ENCODE data around the gene GPANK1. TPM values are rescaled to one million over a fixed set of nuclear protein-coding genes. Genes with fewer than 3 reads are reported as not detected.

The GPANK1 gene
- total RNA-seq, 1 donor from 2014 or later = 18.0 TPM

DNA sequence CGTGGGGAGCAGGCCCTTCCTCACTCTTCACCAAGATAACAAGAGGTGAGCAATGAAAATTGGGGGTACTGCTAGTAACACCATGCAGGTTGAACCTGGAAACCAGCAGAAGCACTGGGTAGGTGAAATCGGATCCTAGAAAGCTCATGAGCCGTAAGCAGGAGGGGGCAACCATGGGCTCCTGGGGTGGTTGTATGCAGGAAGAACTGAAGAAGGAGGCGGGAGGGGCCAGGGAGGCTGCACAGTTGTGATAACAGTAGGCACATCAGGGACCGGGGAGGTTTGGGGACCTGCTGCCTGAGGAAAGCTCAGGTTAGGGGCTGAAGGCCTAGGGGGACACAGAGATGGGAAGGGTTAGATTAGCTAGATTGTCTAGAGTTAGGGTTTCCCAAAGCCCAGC is 21.7 kb upstream of the GPANK1 start:
- TF ChIP-seq, protein P1, sequence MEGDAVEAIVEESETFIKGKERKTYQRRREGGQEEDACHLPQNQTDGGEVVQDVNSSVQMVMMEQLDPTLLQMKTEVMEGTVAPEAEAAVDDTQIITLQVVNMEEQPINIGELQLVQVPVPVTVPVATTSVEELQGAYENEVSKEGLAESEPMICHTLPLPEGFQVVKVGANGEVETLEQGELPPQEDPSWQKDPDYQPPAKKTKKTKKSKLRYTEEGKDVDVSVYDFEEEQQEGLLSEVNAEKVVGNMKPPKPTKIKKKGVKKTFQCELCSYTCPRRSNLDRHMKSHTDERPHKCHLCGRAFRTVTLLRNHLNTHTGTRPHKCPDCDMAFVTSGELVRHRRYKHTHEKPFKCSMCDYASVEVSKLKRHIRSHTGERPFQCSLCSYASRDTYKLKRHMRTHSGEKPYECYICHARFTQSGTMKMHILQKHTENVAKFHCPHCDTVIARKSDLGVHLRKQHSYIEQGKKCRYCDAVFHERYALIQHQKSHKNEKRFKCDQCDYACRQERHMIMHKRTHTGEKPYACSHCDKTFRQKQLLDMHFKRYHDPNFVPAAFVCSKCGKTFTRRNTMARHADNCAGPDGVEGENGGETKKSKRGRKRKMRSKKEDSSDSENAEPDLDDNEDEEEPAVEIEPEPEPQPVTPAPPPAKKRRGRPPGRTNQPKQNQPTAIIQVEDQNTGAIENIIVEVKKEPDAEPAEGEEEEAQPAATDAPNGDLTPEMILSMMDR (IDR thresholded peaks at IDR 0.05; ENCODE audit: unreplicated experiment) = no peak

DNA sequence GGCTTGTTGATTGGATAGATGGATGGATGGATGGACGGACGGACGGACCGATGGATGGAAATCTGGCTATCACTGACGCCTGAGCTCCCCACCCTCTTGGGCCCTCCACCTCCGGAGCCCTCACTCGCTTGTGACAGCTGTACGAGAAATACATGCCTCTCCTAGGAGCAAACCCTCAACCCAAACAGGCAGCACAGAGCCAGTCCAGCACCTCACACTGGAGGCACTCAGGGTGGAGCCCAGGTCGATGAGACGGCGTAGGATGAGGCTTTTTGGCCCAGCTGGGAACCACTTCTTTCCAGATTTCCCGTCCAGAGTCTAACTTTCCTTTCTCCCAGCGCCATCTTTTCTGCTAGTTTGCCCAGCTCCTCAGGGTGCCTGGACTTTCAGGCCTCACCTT is 18.8 kb upstream of the GPANK1 start:
- no peak for DNase-seq (ENCODE audit: low spot score, unreplicated experiment)
- TF ChIP-seq, protein P1 (IDR thresholded peaks at IDR 0.05; ENCODE audit: unreplicated experiment) = no peak
- Mint-ChIP-seq H3K4me3 (ENCODE audit: low read depth) (peak overlapping the region; percentile 83), H3K27ac (peak overlapping the region; percentile 92), H3K9me3 (ENCODE audit: low read depth) (no peaks in the 10 kb centered on the region), H3K4me1 (ENCODE audit: low read depth) (peaks cover 15% of the 10 kb centered on the region), H3K36me3 (ENCODE audit: insufficient read depth) (peaks cover 14% of the 10 kb centered on the region), H3K27me3 (no peaks in the 10 kb centered on the region)

More for the DNA sequence above, 21.7 kb upstream of the GPANK1 start:
- Mint-ChIP-seq H3K9me3 (ENCODE audit: low read depth) (no peaks in the 10 kb centered on the region), H3K27ac (no peak overlapping the region), H3K27me3 (no peaks in the 10 kb centered on the region), H3K4me3 (ENCODE audit: low read depth) (no peak overlapping the region), H3K4me1 (ENCODE audit: low read depth) (peaks cover 21% of the 10 kb centered on the region), H3K36me3 (ENCODE audit: insufficient read depth) (peaks cover 18% of the 10 kb centered on the region)
- no peak for DNase-seq (ENCODE audit: low spot score, unreplicated experiment)

DNA sequence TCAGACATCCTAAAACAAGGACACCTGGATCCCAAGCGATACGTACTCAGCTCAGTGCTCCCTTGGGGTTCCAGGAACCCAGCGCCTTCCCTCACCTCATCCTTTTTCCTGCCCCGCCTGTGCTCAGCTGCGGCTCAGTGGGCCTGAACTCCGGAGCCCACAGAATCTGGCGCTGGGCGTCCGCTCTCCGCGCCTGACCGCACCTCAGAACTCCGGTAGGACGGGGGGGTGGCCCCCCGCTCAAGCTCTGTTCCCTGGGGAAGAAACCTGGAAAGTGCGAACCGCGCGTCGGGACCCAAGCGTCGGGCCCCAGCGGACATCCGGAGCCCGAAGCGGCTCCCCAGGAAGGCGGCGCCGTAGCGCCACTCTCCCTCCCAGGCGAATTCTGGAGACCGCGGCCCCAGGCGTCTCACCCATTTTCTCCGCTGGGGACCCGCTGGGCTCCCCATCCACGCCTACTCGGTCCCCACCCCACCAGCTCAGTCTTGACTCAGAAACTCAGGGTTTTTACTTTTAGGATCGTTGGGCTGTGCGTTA is 16.4 kb upstream of the GPANK1 start:
- H3K27ac Mint-ChIP-seq = peak overlapping the region; percentile 85
- TF ChIP-seq, protein P1 (IDR thresholded peaks at IDR 0.05; ENCODE audit: unreplicated experiment) = peak; percentile 21
- peaks cover 15% of the 10 kb centered on the region for H3K4me1 Mint-ChIP-seq (ENCODE audit: low read depth)

DNA sequence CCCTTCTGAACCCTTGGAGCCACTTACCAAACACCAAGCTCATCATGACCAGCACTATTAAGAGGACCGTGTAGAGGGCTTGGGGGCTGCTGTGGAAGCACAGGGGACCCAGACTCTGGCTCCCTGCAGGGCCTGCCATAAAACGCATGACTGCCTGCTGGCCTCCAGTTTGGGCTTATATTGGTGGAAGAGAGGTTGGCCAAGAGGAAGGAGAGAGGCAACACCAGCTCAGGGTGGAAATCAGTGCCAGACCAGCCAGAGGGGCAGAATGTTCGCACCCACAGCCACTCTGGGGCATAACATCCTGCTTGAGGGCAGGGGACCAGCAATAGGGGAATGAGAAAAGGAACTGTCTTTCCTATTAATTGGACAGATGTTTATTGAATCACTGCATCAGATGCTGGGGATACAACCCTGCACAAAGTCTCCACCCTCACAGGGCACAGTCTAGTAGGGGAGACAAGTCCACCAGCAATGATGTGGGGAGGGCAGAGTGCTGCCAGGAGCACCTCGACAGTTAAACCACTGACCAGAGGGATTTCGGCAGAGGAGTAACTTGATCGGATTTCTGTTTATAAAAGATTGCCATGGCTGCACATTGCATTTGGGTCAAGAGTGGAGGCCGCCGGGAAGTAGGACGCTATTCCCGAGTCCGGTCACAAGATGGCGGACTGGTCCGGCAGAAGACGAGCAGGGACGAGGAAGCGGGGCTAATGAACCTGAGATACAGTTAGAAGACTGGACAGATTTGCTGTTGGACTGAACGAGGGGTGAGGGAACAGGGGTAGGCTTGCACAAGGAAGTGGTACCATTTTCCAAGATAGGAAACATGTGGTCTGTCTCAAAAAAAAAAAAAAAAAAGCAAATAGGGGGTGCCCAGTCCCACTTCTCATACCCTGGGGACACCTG is 15.7 kb upstream of the GPANK1 start, which contains the start of gene LY6G5C:
Gene LY6G5C, minus strand, starts transcription at position 842 of the 909 bp plus-strand sequence. Its CDS starts 694 bp downstream, at position 148.
- peaks cover 15% of the 10 kb centered on the region for H3K4me1 Mint-ChIP-seq (ENCODE audit: low read depth)
- TF ChIP-seq, protein P1 (IDR thresholded peaks at IDR 0.05; ENCODE audit: unreplicated experiment) = peak; percentile 72
- peaks cover 2% of the 10 kb centered on the region for H3K36me3 Mint-ChIP-seq (ENCODE audit: insufficient read depth)
- H3K9me3 Mint-ChIP-seq (ENCODE audit: low read depth) = no peaks in the 10 kb centered on the region
- peak; percentile 51 for DNase-seq (ENCODE audit: low spot score, unreplicated experiment)
- H3K27ac Mint-ChIP-seq = peak within 1 kb of the TSS; percentile 85
- no peaks in the 10 kb centered on the region for H3K27me3 Mint-ChIP-seq
- H3K4me3 Mint-ChIP-seq (ENCODE audit: low read depth) = peak within 1 kb of the TSS; percentile 83

More for the DNA sequence above, 16.4 kb upstream of the GPANK1 start:
- peaks cover 5% of the 10 kb centered on the region for H3K36me3 Mint-ChIP-seq (ENCODE audit: insufficient read depth)
- peak overlapping the region; percentile 83 for H3K4me3 Mint-ChIP-seq (ENCODE audit: low read depth)
- DNase-seq (ENCODE audit: low spot score, unreplicated experiment) = no peak
- no peaks in the 10 kb centered on the region for H3K27me3 Mint-ChIP-seq
- H3K9me3 Mint-ChIP-seq (ENCODE audit: low read depth) = no peaks in the 10 kb centered on the region

DNA sequence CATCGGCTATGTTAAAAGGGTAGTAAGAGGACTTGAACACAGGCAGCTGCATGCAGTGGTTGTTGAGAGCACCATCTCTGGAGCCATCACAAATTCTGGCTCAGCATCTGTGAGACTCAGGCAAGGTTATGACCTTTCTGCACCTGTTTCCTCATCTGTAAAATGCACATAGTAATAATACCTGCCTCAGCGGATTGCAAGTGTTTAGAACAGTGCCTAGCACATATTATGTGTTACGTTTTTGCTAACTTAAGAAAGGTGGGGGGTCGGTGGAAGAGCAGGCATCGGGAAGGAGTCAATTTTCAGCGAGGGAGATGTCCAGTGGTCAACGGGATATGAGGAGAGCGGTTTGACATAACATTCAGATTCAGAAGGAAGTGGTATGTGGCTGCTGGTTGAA is 13.2 kb upstream of the GPANK1 start:
- no peak overlapping the region for H3K4me3 Mint-ChIP-seq (ENCODE audit: low read depth)
- DNase-seq (ENCODE audit: low spot score, unreplicated experiment) = no peak
- peaks cover 9% of the 10 kb centered on the region for H3K4me1 Mint-ChIP-seq (ENCODE audit: low read depth)
- TF ChIP-seq, protein P1 (IDR thresholded peaks at IDR 0.05; ENCODE audit: unreplicated experiment) = no peak
- H3K36me3 Mint-ChIP-seq (ENCODE audit: insufficient read depth) = peaks cover 2% of the 10 kb centered on the region
- H3K9me3 Mint-ChIP-seq (ENCODE audit: low read depth) = no peaks in the 10 kb centered on the region
- no peaks in the 10 kb centered on the region for H3K27me3 Mint-ChIP-seq
- no peak overlapping the region for H3K27ac Mint-ChIP-seq
